Right ventricle myocardium superior (tissue), 1 donor: Measurements from ENCODE around the gene GAGE12H. TPM values are rescaled to one million over a fixed set of nuclear protein-coding genes. Genes with fewer than 3 reads are reported as not detected.
"Not testable (repeated sequence)": the region's sequence is repeated elsewhere in the genome, so short reads cannot be mapped to it uniquely, and the experiment has no call there.

Experiments used
- ATAC-seq: fragments of 200-7000 bp; cut with Tn5 transposase; one replicate; pipeline ENCODE4 v1.9.1; 2020; ENCODE audit warnings: mild to moderate bottlenecking; ENCODE audit not compliant: poor library complexity
- DNase-seq: peaks from one replicate; pipeline ENCODE4 v3.0.0-alpha.2; 2020
- intact Hi-C: fragments of 100-400 bp; cut with DNase I; formaldehyde crosslinking; loops from one replicate; pipeline ENCODE4 v1.11.2; 2022
- long read RNA-seq: library from polyadenylated mRNA; unstranded; transcript quantifications from one replicate; pipeline ENCODE4 v2.0.0, GENCODE V29; 2021
- total RNA-seq: library from RNA; stranded (reverse); fragmentation: NEBNext Ultra II Directional; extraction: Animal tissue kit (Norgen Biotek cat#: 25700); gene quantifications from one replicate; pipeline ENCODE4 v1.2.1, GENCODE V29; 2021
- donor health status: DM: no; HTN: yes; CAD: no; lungs with severe emphysema.

GAGE12H gene
- total RNA-seq, result not detected
- long read RNA-seq, result 0 reads

GRCh38 chrX:49579649-49580048, at the start of gene GAGE12H:
Gene GAGE12H, plus strand, starts transcription at chrX:49579949. Its CDS starts 1,155 bp downstream, at chrX:49581104.
- ATAC-seq, DNase-seq, intact Hi-C loops: not testable (repeated sequence)

GRCh38 chrX:49531877-49532276, 47.9 kb upstream of the GAGE12H start, which contains the start of gene GAGE12C:
Gene GAGE12C, plus strand, starts transcription at chrX:49532177. Its CDS starts 1,155 bp downstream, at chrX:49533332.
- DNase-seq, ATAC-seq, intact Hi-C loops: not testable (repeated sequence)

- DNase-seq, ATAC-seq, intact Hi-C loops: not testable (repeated sequence)
These were observed 38.3 kb upstream of the GAGE12H start, which contains the start of gene GAGE12D for GRCh38 chrX:49541433-49541832. Gene GAGE12D, plus strand, starts transcription at chrX:49541733. Its CDS starts 1,155 bp downstream, at chrX:49542888.

DNA sequence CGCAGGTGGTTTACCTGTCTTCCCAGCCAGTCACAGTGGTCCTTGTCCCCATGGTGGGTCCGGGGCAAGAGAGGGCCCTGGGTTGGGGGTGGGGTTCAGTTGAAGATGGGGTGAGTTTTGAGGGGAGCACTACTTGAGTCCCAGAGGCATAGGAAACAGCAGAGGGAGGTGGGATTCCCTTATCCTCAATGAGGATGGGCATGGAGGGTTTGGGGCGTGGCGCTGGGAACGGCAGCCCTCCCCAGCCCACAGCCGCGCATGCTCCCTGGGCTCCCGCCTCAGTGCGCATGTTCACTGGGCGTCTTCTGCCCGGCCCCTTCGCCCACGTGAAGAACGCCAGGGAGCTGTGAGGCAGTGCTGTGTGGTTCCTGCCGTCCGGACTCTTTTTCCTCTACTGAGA, 28.8 kb upstream of the GAGE12H start, which contains the start of gene GAGE12E:
Gene GAGE12E (plus strand): TSS at position 301 of the 400 bp plus-strand sequence. CDS start 1,155 bp downstream, outside the sequence.
- intact Hi-C loops, ATAC-seq, DNase-seq: not testable (repeated sequence)

DNA sequence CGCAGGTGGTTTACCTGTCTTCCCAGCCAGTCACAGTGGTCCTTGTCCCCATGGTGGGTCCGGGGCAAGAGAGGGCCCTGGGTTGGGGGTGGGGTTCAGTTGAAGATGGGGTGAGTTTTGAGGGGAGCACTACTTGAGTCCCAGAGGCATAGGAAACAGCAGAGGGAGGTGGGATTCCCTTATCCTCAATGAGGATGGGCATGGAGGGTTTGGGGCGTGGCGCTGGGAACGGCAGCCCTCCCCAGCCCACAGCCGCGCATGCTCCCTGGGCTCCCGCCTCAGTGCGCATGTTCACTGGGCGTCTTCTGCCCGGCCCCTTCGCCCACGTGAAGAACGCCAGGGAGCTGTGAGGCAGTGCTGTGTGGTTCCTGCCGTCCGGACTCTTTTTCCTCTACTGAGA, 19.2 kb upstream of the GAGE12H start, which contains the start of gene GAGE12F:
Gene GAGE12F (plus strand): TSS at position 301 of the 400 bp plus-strand sequence. CDS start 1,155 bp downstream, outside the sequence.
- ATAC-seq, intact Hi-C loops, DNase-seq: not testable (repeated sequence)

DNA sequence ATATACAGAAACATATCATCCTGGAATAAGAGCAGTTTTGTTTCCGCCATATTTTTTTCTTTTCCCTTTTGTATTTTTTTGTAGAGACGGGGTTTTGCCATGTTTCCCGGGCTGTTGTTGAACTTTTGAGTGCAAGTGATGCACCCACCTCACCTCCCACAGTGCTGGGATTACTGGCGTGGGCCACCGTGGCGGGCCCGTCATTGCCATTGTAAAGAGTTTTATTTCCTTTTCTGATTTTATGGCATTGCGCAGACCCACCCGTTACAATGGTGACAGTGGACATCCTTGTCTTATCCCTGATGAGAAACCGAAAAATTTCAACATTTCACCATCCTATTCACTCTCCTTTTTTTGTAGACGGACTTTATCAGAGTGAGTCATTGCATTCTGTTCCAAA, 11.0 kb upstream of the GAGE12H start:
- intact Hi-C loops, ATAC-seq: not testable (repeated sequence)
- DNase-seq, result peak; percentile 25

GRCh38 chrX:49569152-49569551, 10.6 kb upstream of the GAGE12H start:
- intact Hi-C loops, DNase-seq, ATAC-seq: not testable (repeated sequence)

DNA sequence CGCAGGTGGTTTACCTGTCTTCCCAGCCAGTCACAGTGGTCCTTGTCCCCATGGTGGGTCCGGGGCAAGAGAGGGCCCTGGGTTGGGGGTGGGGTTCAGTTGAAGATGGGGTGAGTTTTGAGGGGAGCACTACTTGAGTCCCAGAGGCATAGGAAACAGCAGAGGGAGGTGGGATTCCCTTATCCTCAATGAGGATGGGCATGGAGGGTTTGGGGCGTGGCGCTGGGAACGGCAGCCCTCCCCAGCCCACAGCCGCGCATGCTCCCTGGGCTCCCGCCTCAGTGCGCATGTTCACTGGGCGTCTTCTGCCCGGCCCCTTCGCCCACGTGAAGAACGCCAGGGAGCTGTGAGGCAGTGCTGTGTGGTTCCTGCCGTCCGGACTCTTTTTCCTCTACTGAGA, 9.6 kb upstream of the GAGE12H start, which contains the start of gene GAGE12G:
Gene GAGE12G (plus strand): TSS at position 301 of the 400 bp plus-strand sequence. CDS start 1,155 bp downstream, outside the sequence.
- DNase-seq, ATAC-seq, intact Hi-C loops: not testable (repeated sequence)

DNA sequence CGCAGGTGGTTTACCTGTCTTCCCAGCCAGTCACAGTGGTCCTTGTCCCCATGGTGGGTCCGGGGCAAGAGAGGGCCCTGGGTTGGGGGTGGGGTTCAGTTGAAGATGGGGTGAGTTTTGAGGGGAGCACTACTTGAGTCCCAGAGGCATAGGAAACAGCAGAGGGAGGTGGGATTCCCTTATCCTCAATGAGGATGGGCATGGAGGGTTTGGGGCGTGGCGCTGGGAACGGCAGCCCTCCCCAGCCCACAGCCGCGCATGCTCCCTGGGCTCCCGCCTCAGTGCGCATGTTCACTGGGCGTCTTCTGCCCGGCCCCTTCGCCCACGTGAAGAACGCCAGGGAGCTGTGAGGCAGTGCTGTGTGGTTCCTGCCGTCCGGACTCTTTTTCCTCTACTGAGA, 9.4 kb downstream of the GAGE12H start, which contains the start of gene GAGE2A:
Gene GAGE2A (plus strand): TSS at position 301 of the 400 bp plus-strand sequence. CDS start 1,155 bp downstream, outside the sequence.
- DNase-seq, intact Hi-C loops, ATAC-seq: not testable (repeated sequence)

- ATAC-seq, intact Hi-C loops: not testable (repeated sequence)
- DNase-seq, result peak; percentile 29
These were observed 10.2 kb downstream of the GAGE12H start for GRCh38 chrX:49589769-49590478.

GRCh38 chrX:49590488-49590887, 10.7 kb downstream of the GAGE12H start:
- ATAC-seq, DNase-seq, intact Hi-C loops: not testable (repeated sequence)

DNA sequence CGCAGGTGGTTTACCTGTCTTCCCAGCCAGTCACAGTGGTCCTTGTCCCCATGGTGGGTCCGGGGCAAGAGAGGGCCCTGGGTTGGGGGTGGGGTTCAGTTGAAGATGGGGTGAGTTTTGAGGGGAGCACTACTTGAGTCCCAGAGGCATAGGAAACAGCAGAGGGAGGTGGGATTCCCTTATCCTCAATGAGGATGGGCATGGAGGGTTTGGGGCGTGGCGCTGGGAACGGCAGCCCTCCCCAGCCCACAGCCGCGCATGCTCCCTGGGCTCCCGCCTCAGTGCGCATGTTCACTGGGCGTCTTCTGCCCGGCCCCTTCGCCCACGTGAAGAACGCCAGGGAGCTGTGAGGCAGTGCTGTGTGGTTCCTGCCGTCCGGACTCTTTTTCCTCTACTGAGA, 19.0 kb downstream of the GAGE12H start, which contains the start of gene GAGE1:
Gene GAGE1 (plus strand): TSS at position 301 of the 400 bp plus-strand sequence. CDS start 1,155 bp downstream, outside the sequence.
- ATAC-seq, intact Hi-C loops, DNase-seq: not testable (repeated sequence)

GRCh38 chrX:49610718-49611310, 31.1 kb downstream of the GAGE12H start:
- ATAC-seq (no peak), DNase-seq (no peak)
- intact Hi-C loops, result no loop called here

- intact Hi-C loops, result no loop called here
- DNase-seq, result no peak
- no peak for ATAC-seq
These were observed 38.8 kb downstream of the GAGE12H start for GRCh38 chrX:49618574-49618973.

- DNase-seq, result no peak
- ATAC-seq, result no peak
- intact Hi-C loops, result no loop called here
These were observed 47.5 kb downstream of the GAGE12H start for GRCh38 chrX:49627086-49627777.
